Measurements from ENCODE around the gene IL9R. TPM values are rescaled to one million over a fixed set of nuclear protein-coding genes. Genes with fewer than 3 reads are reported as not detected.

The IL9R gene
- total RNA-seq, 2 donors from 2014 or later = 0.31 to 0.62 TPM

DNA sequence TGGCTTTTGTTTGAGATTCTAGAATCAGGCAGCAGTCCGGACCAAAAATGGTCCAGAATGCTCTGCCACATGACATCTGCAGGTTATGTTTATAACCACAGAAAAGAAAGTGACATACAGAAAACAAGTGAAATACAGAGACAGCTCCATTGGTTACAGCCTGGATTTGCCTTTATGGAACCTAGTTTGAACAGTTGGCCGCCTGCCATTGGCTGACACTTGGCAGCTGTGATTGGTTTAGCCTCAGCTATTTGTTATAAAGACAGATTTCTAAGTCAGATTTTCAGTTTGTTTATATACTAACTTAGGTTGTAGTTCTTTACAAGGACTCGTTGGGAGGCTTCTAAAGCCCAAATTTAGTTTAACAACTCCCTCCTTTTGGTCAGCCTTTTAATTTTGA lies 40.8 kb upstream of the IL9R start:
- H3K4me1 ChIP-seq (ENCODE audit: control insufficient read depth, insufficient read depth, low read length) = no peaks in the 10 kb centered on the region
- H3K27ac Mint-ChIP-seq = no peak overlapping the region
- no peak overlapping the region for H3K4me3 Mint-ChIP-seq
- H3K4me3 ChIP-seq (ENCODE audit: low read length) = no peak overlapping the region
- peaks cover 48% of the 10 kb centered on the region for H3K9me3 Mint-ChIP-seq
- no peak for DNase-seq
- H3K4me1 Mint-ChIP-seq = peaks cover 7% of the 10 kb centered on the region
- no peaks in the 10 kb centered on the region for H3K27me3 ChIP-seq (ENCODE audit: control insufficient read depth, insufficient read depth, low read length, poor library complexity, severe bottlenecking)
- no peaks in the 10 kb centered on the region for H3K36me3 ChIP-seq (ENCODE audit: control insufficient read depth, insufficient read depth, low read length)
- H3K9ac ChIP-seq (ENCODE audit: extremely low read depth, low read length, poor library complexity, severe bottlenecking) = no peak overlapping the region
- no peak for TF ChIP-seq CTCF (conservative IDR thresholded peaks at IDR 0.05)
- peaks cover 4% of the 10 kb centered on the region for H3K36me3 Mint-ChIP-seq (ENCODE audit: low read depth)
- H3K27me3 Mint-ChIP-seq (ENCODE audit: insufficient read depth) = no peaks in the 10 kb centered on the region
- H3K9me3 ChIP-seq (ENCODE audit: control insufficient read depth, low read length) = peaks cover 39% of the 10 kb centered on the region
- WGBS, 2 experiments (ENCODE audit: insufficient coverage in 1 of 2, insufficient read length in 1 of 2) = 75 to 90% methylated on average over 1 to 3 of the region's 3 CpGs
- no peak overlapping the region for H3K27ac ChIP-seq (ENCODE audit: low read depth, low read length)

- H3K9me3 Mint-ChIP-seq = peaks cover 56% of the 10 kb centered on the region
- DNase-seq = no peak
- no peak overlapping the region for H3K4me3 ChIP-seq (ENCODE audit: low read length)
- TF ChIP-seq CTCF (conservative IDR thresholded peaks at IDR 0.05) = no peak
- no peaks in the 10 kb centered on the region for H3K4me1 ChIP-seq (ENCODE audit: control insufficient read depth, insufficient read depth, low read length)
- no peak overlapping the region for H3K4me3 Mint-ChIP-seq
- H3K9ac ChIP-seq (ENCODE audit: extremely low read depth, low read length, poor library complexity, severe bottlenecking) = no peak overlapping the region
- no peaks in the 10 kb centered on the region for H3K27me3 Mint-ChIP-seq (ENCODE audit: insufficient read depth)
- no peaks in the 10 kb centered on the region for H3K36me3 ChIP-seq (ENCODE audit: control insufficient read depth, insufficient read depth, low read length)
- no peaks in the 10 kb centered on the region for H3K27me3 ChIP-seq (ENCODE audit: control insufficient read depth, insufficient read depth, low read length, poor library complexity, severe bottlenecking)
- WGBS, 2 experiments (ENCODE audit: insufficient coverage in 1 of 2, insufficient read length in 1 of 2) = 76 to 90% methylated on average over 2 to 6 of the region's 7 CpGs
- no peak overlapping the region for H3K27ac ChIP-seq (ENCODE audit: low read depth, low read length)
- peaks cover 4% of the 10 kb centered on the region for H3K36me3 Mint-ChIP-seq (ENCODE audit: low read depth)
- peaks cover 39% of the 10 kb centered on the region for H3K9me3 ChIP-seq (ENCODE audit: control insufficient read depth, low read length)
- H3K27ac Mint-ChIP-seq = peak overlapping the region; percentile 87
- H3K4me1 Mint-ChIP-seq = peaks cover 7% of the 10 kb centered on the region
These were observed 39.7 kb upstream of the IL9R start for GRCh38 chrX:155957843-155958242.

- Histone ChIP-seq H3K27me3 (ENCODE audit: control insufficient read depth, insufficient read depth, low read length, poor library complexity, severe bottlenecking) (no peaks in the 10 kb centered on the region), H3K27ac (ENCODE audit: low read depth, low read length) (no peak overlapping the region), H3K9ac (ENCODE audit: extremely low read depth, low read length, poor library complexity, severe bottlenecking) (no peak overlapping the region), H3K9me3 (ENCODE audit: control insufficient read depth, low read length) (peaks cover 52% of the 10 kb centered on the region), H3K4me3 (ENCODE audit: low read length) (peak overlapping the region; percentile 53), H3K4me1 (ENCODE audit: control insufficient read depth, insufficient read depth, low read length) (no peaks in the 10 kb centered on the region), H3K36me3 (ENCODE audit: control insufficient read depth, insufficient read depth, low read length) (no peaks in the 10 kb centered on the region)
- Mint-ChIP-seq H3K4me1 (peaks cover 7% of the 10 kb centered on the region), H3K4me3 (peak overlapping the region; percentile 54), H3K27me3 (ENCODE audit: insufficient read depth) (no peaks in the 10 kb centered on the region), H3K9me3 (peaks cover 69% of the 10 kb centered on the region), H3K36me3 (ENCODE audit: low read depth) (peaks cover 4% of the 10 kb centered on the region), H3K27ac (peak overlapping the region; percentile 92)
- TF ChIP-seq CTCF (conservative IDR thresholded peaks at IDR 0.05) = no peak
- no peak for DNase-seq
- 56 to 61% methylated on average over 4 to 5 of the region's 5 CpGs for whole genome bisulfite sequencing, 2 experiments (ENCODE audit: insufficient coverage in 1 of 2, insufficient read length in 1 of 2)
These were observed 38.4 kb upstream of the IL9R start for GRCh38 chrX:155959018-155959587.

All from endodermal cell (in vitro differentiated cells).